Stimulated activated CD8-positive, alpha-beta memory T cell treated with anti-CD3 and anti-CD28 coated beads, Interleukin-2, amount 100 ng/mL, for 48 hours (primary cell): Measurements from ENCODE around the gene RGSL1.

Source experiments
- DNase-seq, 2 donors: peaks; one replicate each; pipeline ENCODE4 v3.0.0-alpha.2; 2020; ENCODE audit warnings: low read depth in 2 of 2

Gene RGSL1

GRCh38 chr1:182588500-182589396, 138.8 kb downstream of the RGSL1 start, which contains the start of gene RNASEL:
RNASEL (minus strand) TSS chr1:182589256; CDS start chr1:182586806, 2,450 bp downstream.
- DNase-seq: peak; percentile 38 to 42

GRCh38 chr1:182589520-182589919, 139.6 kb downstream of the RGSL1 start:
- DNase-seq: no peak

- no peak for DNase-seq
Observed at GRCh38 chr1:182589931-182590330, 140.0 kb downstream of the RGSL1 start.

- DNase-seq: peak; percentile 50 to 66
Observed at GRCh38 chr1:182595641-182596240, 145.8 kb downstream of the RGSL1 start.

- no peak for DNase-seq
Observed at GRCh38 chr1:182596934-182597333, 147.0 kb downstream of the RGSL1 start.

- no peak for DNase-seq
Observed at GRCh38 chr1:182598296-182598695, 148.3 kb downstream of the RGSL1 start.

- DNase-seq: no peak
Observed at GRCh38 chr1:182599339-182599738, 149.4 kb downstream of the RGSL1 start.

GRCh38 chr1:182600036-182600713, 150.2 kb downstream of the RGSL1 start:
- no peak for DNase-seq

- DNase-seq: no peak
Observed at GRCh38 chr1:182600745-182601415, 150.9 kb downstream of the RGSL1 start.

GRCh38 chr1:182601416-182601786, 151.5 kb downstream of the RGSL1 start:
- DNase-seq: peak in 1 of 2 donors; percentile 36

- no peak for DNase-seq
Observed at GRCh38 chr1:182601913-182602312, 152.0 kb downstream of the RGSL1 start.

- DNase-seq: no peak
Observed at GRCh38 chr1:182602935-182603645, 153.1 kb downstream of the RGSL1 start.

- no peak for DNase-seq
Observed at GRCh38 chr1:182603646-182604174, 153.8 kb downstream of the RGSL1 start.

- peak; percentile 95 to 97 for DNase-seq
Observed at GRCh38 chr1:182604175-182605164, 154.5 kb downstream of the RGSL1 start, which contains the start of gene RGS16. RGS16 (minus strand) TSS chr1:182604389; CDS start chr1:182604259, 130 bp downstream.

GRCh38 chr1:182607566-182607965, 157.6 kb downstream of the RGSL1 start:
- DNase-seq: no peak

GRCh38 chr1:182608236-182608635, 158.3 kb downstream of the RGSL1 start:
- no peak for DNase-seq

- no peak for DNase-seq
Observed at GRCh38 chr1:182608845-182609610, 159.1 kb downstream of the RGSL1 start.
